ENCODE measurements around the gene GOLT1B. TPM values are rescaled to one million over a fixed set of nuclear protein-coding genes. Genes with fewer than 3 reads are reported as not detected.

The GOLT1B gene
- total RNA-seq, 1 experiment from 2014 or later, result 28.2 TPM

- no peak overlapping the region for H3K4me3 ChIP-seq (ENCODE audit: insufficient read depth, low read depth, low read length)
- no peaks in the 10 kb centered on the region for H3K27me3 ChIP-seq (ENCODE audit: control insufficient read depth, insufficient read depth, low read length)
- H3K36me3 ChIP-seq (replicated peaks; ENCODE audit: control insufficient read depth, insufficient read depth, low read length), result no peaks in the 10 kb centered on the region
- DNase-seq, result no peak
Measured at GRCh38 chr12:21539797-21540196, 38.2 kb downstream of the GOLT1B start.

DNA sequence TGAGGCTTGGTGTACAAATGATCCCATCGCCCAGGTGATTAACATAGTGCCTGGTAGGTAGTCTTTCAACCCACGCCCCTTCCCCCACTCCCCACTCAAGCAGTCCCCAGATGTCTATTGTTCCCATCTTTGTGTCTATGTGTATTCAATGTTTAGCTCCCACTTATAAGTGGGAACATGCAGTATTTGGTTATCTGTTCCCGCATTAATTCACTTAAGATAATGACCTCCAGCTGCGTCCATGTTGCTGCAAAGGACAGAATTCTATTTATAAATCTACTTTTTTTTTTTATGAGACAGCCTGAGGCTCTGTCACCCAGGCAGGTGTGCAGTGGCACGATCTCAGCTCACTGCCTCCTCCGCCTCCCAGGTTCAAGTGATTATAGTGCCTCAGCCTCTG lies 40.2 kb downstream of the GOLT1B start:
- no peak overlapping the region for H3K4me3 ChIP-seq (ENCODE audit: insufficient read depth, low read depth, low read length)
- DNase-seq, result no peak
- no peaks in the 10 kb centered on the region for H3K27me3 ChIP-seq (ENCODE audit: control insufficient read depth, insufficient read depth, low read length)
- H3K36me3 ChIP-seq (replicated peaks; ENCODE audit: control insufficient read depth, insufficient read depth, low read length), result no peaks in the 10 kb centered on the region

DNA sequence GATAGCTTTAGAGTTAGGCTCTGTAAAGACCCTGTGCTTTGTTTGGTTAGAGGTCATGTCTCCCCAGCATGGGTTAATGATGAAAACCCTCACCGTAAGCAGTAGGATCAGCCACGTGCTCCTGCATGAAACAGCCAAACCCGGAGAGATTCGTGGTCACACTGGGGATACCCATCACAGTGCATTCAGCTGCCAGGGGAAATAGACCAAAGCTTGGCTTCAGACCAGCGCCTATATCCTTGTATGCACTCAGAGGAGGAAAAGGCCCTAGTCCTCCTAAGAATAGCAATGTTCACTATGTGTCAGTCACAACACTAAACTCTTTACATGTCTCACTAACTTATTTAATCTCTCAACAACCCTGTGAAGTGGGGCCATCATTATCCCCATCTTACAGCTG lies 40.8 kb downstream of the GOLT1B start:
- no peak for DNase-seq

GRCh38 chr12:21543151-21543550 lies 41.6 kb downstream of the GOLT1B start:
- DNase-seq, result no peak
- Histone ChIP-seq H3K27me3 (ENCODE audit: control insufficient read depth, insufficient read depth, low read length) (no peaks in the 10 kb centered on the region), H3K36me3 (replicated peaks; ENCODE audit: control insufficient read depth, insufficient read depth, low read length) (no peaks in the 10 kb centered on the region), H3K4me3 (ENCODE audit: insufficient read depth, low read depth, low read length) (no peak overlapping the region)

More for the DNA sequence above, 40.8 kb downstream of the GOLT1B start:
- H3K4me3 ChIP-seq (ENCODE audit: insufficient read depth, low read depth, low read length), result no peak overlapping the region
- H3K36me3 ChIP-seq (replicated peaks; ENCODE audit: control insufficient read depth, insufficient read depth, low read length), result no peaks in the 10 kb centered on the region
- H3K27me3 ChIP-seq (ENCODE audit: control insufficient read depth, insufficient read depth, low read length), result no peaks in the 10 kb centered on the region

- no peaks in the 10 kb centered on the region for H3K27me3 ChIP-seq (ENCODE audit: control insufficient read depth, insufficient read depth, low read length)
- no peak overlapping the region for H3K4me3 ChIP-seq (ENCODE audit: insufficient read depth, low read depth, low read length)
- DNase-seq, result no peak
- H3K36me3 ChIP-seq (replicated peaks; ENCODE audit: control insufficient read depth, insufficient read depth, low read length), result no peaks in the 10 kb centered on the region
Measured at GRCh38 chr12:21545557-21545956, 44.0 kb downstream of the GOLT1B start.

- Histone ChIP-seq H3K4me3 (ENCODE audit: insufficient read depth, low read depth, low read length) (no peak overlapping the region), H3K36me3 (replicated peaks; ENCODE audit: control insufficient read depth, insufficient read depth, low read length) (no peaks in the 10 kb centered on the region), H3K27me3 (ENCODE audit: control insufficient read depth, insufficient read depth, low read length) (no peaks in the 10 kb centered on the region)
- DNase-seq, result no peak
Measured at GRCh38 chr12:21546716-21547115, 45.1 kb downstream of the GOLT1B start.

GRCh38 chr12:21547437-21547836 lies 45.8 kb downstream of the GOLT1B start:
- no peak overlapping the region for H3K4me3 ChIP-seq (ENCODE audit: insufficient read depth, low read depth, low read length)
- no peak for DNase-seq
- no peaks in the 10 kb centered on the region for H3K27me3 ChIP-seq (ENCODE audit: control insufficient read depth, insufficient read depth, low read length)
- H3K36me3 ChIP-seq (replicated peaks; ENCODE audit: control insufficient read depth, insufficient read depth, low read length), result no peaks in the 10 kb centered on the region

DNA sequence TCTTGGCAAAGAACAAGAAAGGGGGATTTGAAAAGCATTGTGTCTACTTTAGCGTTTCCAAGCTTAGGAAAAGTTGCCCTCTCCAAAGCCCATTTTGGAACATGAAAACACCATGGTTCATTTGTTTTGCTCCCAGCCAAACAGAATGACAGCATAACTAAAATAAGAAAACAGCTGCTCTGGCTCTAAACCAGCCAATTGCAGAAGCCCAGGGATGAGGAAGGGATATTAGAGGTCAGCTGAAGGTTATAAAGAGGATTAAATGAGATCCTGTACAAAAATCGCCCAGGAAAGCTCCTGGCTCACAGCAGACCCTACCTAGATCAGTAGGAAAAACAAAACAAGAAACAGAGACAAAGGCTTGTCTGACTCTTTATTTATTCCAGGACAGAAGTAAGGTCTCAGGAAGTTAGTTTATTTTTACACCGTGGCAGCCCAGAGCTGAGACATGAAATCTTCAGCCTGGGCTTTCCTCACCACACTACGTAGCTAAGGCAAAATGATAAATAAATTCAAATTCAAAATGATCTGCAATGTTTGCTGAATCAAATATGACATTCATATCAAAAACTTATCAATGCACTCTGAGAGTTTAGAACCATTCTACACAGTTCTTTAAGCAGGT lies 50.4 kb downstream of the GOLT1B start:
- no peak for DNase-seq
- Histone ChIP-seq H3K36me3 (replicated peaks; ENCODE audit: control insufficient read depth, insufficient read depth, low read length) (no peaks in the 10 kb centered on the region), H3K4me3 (ENCODE audit: insufficient read depth, low read depth, low read length) (no peak overlapping the region), H3K27me3 (ENCODE audit: control insufficient read depth, insufficient read depth, low read length) (no peaks in the 10 kb centered on the region)

DNA sequence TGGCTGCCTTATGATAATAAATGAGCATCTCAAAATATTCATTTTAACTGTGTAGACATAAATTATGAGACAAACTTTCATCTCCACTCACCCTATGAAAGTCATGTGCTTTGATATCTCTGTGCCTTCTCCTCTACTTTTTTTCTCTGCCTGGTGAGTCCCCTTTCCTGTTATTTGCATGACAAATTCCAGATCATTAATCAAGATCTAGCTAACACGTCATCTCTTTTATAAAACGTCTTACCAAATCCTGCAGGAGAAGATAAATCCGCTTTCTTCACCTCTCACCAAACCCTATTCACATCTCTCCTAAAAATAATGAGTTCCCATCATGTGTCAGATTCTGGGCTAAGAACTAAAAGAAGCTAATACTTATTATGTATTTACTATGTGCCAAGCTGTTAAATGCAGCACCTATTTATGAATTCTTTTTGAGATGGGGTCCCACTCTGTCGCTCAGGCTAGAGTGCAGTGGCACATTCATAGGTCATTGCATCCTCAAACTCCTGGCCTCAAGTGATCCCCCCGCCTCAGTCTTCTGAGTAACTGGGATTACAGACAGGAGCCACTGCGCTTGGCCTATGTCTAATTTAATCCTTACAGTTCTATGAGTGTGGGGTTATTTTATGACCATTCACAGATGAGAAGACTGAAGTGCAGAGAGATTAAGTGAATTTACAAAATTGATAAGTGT lies 51.2 kb downstream of the GOLT1B start:
- Histone ChIP-seq H3K27me3 (ENCODE audit: control insufficient read depth, insufficient read depth, low read length) (no peaks in the 10 kb centered on the region), H3K4me3 (ENCODE audit: insufficient read depth, low read depth, low read length) (no peak overlapping the region), H3K36me3 (replicated peaks; ENCODE audit: control insufficient read depth, insufficient read depth, low read length) (no peaks in the 10 kb centered on the region)
- DNase-seq, result no peak

DNA sequence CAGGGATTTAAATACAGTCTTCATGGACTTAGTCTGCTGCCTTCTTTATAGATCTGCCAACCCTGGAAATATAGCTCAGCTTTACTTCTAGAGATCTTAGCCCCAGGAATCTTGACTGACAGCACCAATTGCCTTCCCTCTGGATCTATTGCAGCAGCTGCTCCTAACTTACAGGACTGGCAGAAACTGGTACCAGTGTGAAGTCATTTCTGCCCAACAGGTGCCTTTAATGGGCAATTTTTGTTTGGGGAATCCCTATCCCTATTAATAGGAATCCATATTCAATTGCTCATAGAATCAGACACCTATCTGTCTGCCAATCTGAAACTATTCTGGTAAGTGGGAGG lies 51.7 kb downstream of the GOLT1B start:
- Histone ChIP-seq H3K27me3 (ENCODE audit: control insufficient read depth, insufficient read depth, low read length) (no peaks in the 10 kb centered on the region), H3K36me3 (replicated peaks; ENCODE audit: control insufficient read depth, insufficient read depth, low read length) (no peaks in the 10 kb centered on the region), H3K4me3 (ENCODE audit: insufficient read depth, low read depth, low read length) (no peak overlapping the region)
- no peak for DNase-seq

DNA sequence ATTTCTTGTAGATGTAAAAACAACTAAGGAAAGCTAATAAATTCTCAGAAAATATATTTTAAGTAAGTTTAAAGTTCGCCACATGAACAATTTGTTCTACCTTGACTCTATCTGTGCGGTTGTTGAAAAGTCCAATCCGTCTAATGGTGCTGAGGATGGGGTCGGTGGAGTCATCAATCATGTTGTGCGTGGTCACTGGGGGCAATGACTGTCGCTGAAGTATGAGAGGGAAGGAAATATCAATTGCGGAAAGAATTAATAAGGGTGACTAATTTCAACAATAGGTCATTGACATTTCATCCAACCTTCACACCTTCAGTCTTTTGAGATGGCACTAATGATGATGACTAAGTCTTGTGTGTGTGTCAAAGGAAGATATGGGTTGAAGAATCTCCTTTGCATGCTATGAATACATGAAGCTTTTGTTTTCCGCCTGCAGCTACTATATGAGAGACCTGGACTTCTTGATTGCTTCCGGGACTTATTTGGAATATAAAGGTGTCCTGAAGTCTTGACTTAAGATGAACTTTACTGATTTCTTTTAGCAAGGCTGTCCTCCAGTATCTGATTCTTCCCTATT lies 56.6 kb downstream of the GOLT1B start:
- Histone ChIP-seq H3K4me3 (ENCODE audit: insufficient read depth, low read depth, low read length) (no peak overlapping the region), H3K27me3 (ENCODE audit: control insufficient read depth, insufficient read depth, low read length) (no peaks in the 10 kb centered on the region), H3K36me3 (replicated peaks; ENCODE audit: control insufficient read depth, insufficient read depth, low read length) (no peaks in the 10 kb centered on the region)
- DNase-seq, result no peak

DNA sequence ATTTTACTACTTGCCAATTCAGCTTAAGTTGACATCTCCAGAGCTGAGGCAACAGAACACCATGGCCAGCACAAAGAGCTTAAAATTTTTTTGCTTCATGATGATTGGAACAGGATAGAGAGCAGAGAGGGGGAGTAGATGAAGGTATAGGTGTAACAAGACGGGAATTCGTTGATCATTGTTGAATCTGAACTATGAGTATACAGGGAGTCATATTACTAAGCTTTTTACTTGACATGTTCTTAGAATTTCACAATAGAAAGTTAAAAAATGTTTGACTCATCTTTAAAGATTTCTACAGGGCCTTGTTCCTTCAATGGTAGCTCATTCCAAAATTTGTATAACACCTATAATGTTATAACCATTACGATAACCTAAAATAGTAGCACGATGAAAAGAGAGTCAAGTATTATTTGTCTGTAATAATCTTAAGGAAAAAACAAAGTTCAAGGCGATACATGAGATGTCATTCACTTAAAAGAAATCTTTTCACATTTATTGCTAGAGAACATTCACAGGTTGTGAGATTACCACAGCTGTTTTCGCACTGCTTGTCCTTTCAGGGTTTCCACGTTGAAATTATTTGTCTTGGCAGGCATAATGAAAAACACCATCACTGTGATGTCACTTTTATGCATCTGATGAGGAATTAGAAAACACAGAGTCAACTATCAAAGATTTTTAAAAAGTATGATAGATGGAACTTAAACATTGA lies 58.4 kb downstream of the GOLT1B start:
- Histone ChIP-seq H3K27me3 (ENCODE audit: control insufficient read depth, insufficient read depth, low read length) (no peaks in the 10 kb centered on the region), H3K36me3 (replicated peaks; ENCODE audit: control insufficient read depth, insufficient read depth, low read length) (no peaks in the 10 kb centered on the region), H3K4me3 (ENCODE audit: insufficient read depth, low read depth, low read length) (no peak overlapping the region)
- no peak for DNase-seq

DNA sequence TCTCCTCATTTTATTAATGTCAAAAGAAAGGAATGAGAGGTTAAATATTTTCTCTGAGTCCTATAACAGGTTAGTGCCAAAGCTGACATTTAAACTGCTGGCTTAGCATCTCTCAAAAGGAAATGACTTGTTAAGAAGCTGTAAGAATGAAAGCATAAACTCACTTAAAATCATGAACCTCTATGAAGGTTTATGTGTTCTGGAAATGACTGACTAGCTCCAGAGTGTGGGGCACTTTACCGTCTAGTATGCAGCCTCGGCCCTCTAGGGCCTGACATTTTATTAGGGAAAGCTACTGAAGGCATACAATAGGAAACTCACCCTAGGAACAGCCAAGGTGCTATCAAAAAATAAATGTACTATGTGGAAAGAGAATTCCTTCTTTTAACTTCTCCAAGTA lies 59.6 kb downstream of the GOLT1B start:
- Histone ChIP-seq H3K4me3 (ENCODE audit: insufficient read depth, low read depth, low read length) (no peak overlapping the region), H3K36me3 (replicated peaks; ENCODE audit: control insufficient read depth, insufficient read depth, low read length) (no peaks in the 10 kb centered on the region), H3K27me3 (ENCODE audit: control insufficient read depth, insufficient read depth, low read length) (no peaks in the 10 kb centered on the region)
- DNase-seq, result no peak

GRCh38 chr12:21562859-21563258 lies 61.3 kb downstream of the GOLT1B start:
- H3K27me3 ChIP-seq (ENCODE audit: control insufficient read depth, insufficient read depth, low read length), result no peaks in the 10 kb centered on the region
- no peak for DNase-seq
- no peak overlapping the region for H3K4me3 ChIP-seq (ENCODE audit: insufficient read depth, low read depth, low read length)
- no peaks in the 10 kb centered on the region for H3K36me3 ChIP-seq (replicated peaks; ENCODE audit: control insufficient read depth, insufficient read depth, low read length)

All from H7 (cell line).